Measurements from ENCODE around the gene FIP1L1. TPM values are rescaled to one million over a fixed set of nuclear protein-coding genes. Genes with fewer than 3 reads are reported as not detected.

Gene FIP1L1
- total RNA-seq, 3 donors from 2014 or later (not counting 1 experiment from before 2014, with no cell fraction given): 76.2 to 94.0 (median 85.6) TPM

GRCh38 chr4:53427366-53427765, 49.9 kb downstream of the FIP1L1 start:
- ATAC-seq (no peak), DNase-seq (no peak)
- intact Hi-C loops (cut with micrococcal nuclease): no loop called here
- H3K36me3 Mint-ChIP-seq: peaks cover 22% of the 10 kb centered on the region
- H3K9me3 Mint-ChIP-seq: no peaks in the 10 kb centered on the region
- no peak overlapping the region for H3K4me3 Mint-ChIP-seq
- Histone ChIP-seq H3K36me3 (ENCODE audit: control insufficient read depth, insufficient read depth, low read length) (peaks cover 38% of the 10 kb centered on the region), H3K27me3 (ENCODE audit: control insufficient read depth, insufficient read depth, low read length) (no peaks in the 10 kb centered on the region), H3K27ac (ENCODE audit: low read length) (no peak overlapping the region), H3K9me3 (ENCODE audit: control insufficient read depth, insufficient read depth, low read length) (no peaks in the 10 kb centered on the region), H3K4me1 (ENCODE audit: control insufficient read depth, insufficient read depth, low read length) (no peaks in the 10 kb centered on the region), H3K4me3 (ENCODE audit: low read length) (no peak overlapping the region)
- no peak for TF ChIP-seq CTCF (IDR thresholded peaks at IDR 0.05)
- peaks cover 24 to 26% of the 10 kb centered on the region in 2 donors for H3K4me1 Mint-ChIP-seq
- no peaks in the 10 kb centered on the region for H3K27me3 Mint-ChIP-seq (ENCODE audit: low read depth in 2 of 2)
- H3K27ac Mint-ChIP-seq: no peak overlapping the region

GRCh38 chr4:53431052-53431451, 53.6 kb downstream of the FIP1L1 start:
- no peak overlapping the region for H3K4me3 ChIP-seq (ENCODE audit: low read length)
- H3K36me3 ChIP-seq (ENCODE audit: control insufficient read depth, insufficient read depth, low read length): peaks cover 50% of the 10 kb centered on the region
- no peak overlapping the region for H3K27ac ChIP-seq (ENCODE audit: low read length)
- 67% methylated on average over 4 of the region's 5 CpGs for WGBS (ENCODE audit: insufficient coverage)
- no peaks in the 10 kb centered on the region for H3K9me3 ChIP-seq (ENCODE audit: control insufficient read depth, insufficient read depth, low read length)
- ATAC-seq (peak in 2 of 3 donors; percentile 66 to 83), DNase-seq (peak in 1 of 2 donors; percentile 25)
- H3K36me3 Mint-ChIP-seq: peaks cover 22% of the 10 kb centered on the region
- no peaks in the 10 kb centered on the region for H3K9me3 Mint-ChIP-seq
- H3K4me3 Mint-ChIP-seq: no peak overlapping the region
- intact Hi-C loops (cut with micrococcal nuclease): no loop called here
- no peaks in the 10 kb centered on the region for H3K27me3 ChIP-seq (ENCODE audit: control insufficient read depth, insufficient read depth, low read length)
- H3K27me3 Mint-ChIP-seq (ENCODE audit: low read depth in 2 of 2): no peaks in the 10 kb centered on the region
- no peak for TF ChIP-seq CTCF (IDR thresholded peaks at IDR 0.05)
- H3K4me1 ChIP-seq (ENCODE audit: control insufficient read depth, insufficient read depth, low read length): no peaks in the 10 kb centered on the region
- peaks cover 14 to 16% of the 10 kb centered on the region in 2 donors for H3K4me1 Mint-ChIP-seq
- H3K27ac Mint-ChIP-seq: peak overlapping the region; percentile 26 to 63

- ATAC-seq: no peak
- H3K36me3 Mint-ChIP-seq: peaks cover 23% of the 10 kb centered on the region
- Histone ChIP-seq H3K36me3 (ENCODE audit: control insufficient read depth, insufficient read depth, low read length) (peaks cover 44% of the 10 kb centered on the region), H3K27ac (ENCODE audit: low read length) (no peak overlapping the region), H3K4me3 (ENCODE audit: low read length) (no peak overlapping the region), H3K9me3 (ENCODE audit: control insufficient read depth, insufficient read depth, low read length) (no peaks in the 10 kb centered on the region), H3K4me1 (ENCODE audit: control insufficient read depth, insufficient read depth, low read length) (no peaks in the 10 kb centered on the region), H3K27me3 (ENCODE audit: control insufficient read depth, insufficient read depth, low read length) (no peaks in the 10 kb centered on the region)
- no peaks in the 10 kb centered on the region for H3K9me3 Mint-ChIP-seq
- DNase-seq: no peak
- H3K27me3 Mint-ChIP-seq (ENCODE audit: low read depth in 2 of 2): no peaks in the 10 kb centered on the region
- intact Hi-C loops (cut with micrococcal nuclease): no loop called here
- no peak overlapping the region for H3K27ac Mint-ChIP-seq
- WGBS (ENCODE audit: insufficient coverage): 91% methylated on average over 4 of the region's 4 CpGs
- H3K4me1 Mint-ChIP-seq: peaks cover 17 to 20% of the 10 kb centered on the region in 2 donors
- no peak for TF ChIP-seq CTCF (IDR thresholded peaks at IDR 0.05)
- no peak overlapping the region for H3K4me3 Mint-ChIP-seq
Measured at GRCh38 chr4:53432528-53433424, 55.3 kb downstream of the FIP1L1 start.
